ENCODE results near the gene TMEM63C.

TMEM63C gene

DNA sequence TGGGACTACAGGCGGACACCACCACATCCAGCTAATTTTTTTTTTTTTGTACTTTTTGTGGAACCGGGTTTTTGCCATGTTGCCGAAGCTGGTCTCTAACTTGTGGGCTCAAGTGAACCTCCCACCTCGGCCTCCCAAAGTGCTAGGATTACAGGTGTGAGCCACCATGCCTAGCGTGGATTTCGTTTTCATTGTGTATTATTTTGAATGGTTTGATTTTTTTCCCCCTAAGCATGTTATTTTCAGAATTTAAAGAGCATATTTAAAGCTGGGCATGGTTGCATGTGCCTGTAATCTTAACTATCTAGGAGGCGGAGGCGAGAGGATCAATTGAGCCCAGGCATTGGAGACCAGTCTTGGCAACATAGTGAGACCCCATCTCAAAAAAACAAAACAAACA, 13.1 kb downstream of the TMEM63C start:
- Histone ChIP-seq H3K9me3 (ENCODE audit: control insufficient read depth in 5 of 5, low read length in 5 of 5) (no peaks in the 10 kb centered on the region), H3K4me3 (ENCODE audit: low read depth in 1 of 5, low read length in 5 of 5) (no peak overlapping the region), H3K9ac (ENCODE audit: low read length in 5 of 5) (no peak overlapping the region), H3K36me3 (ENCODE audit: control insufficient read depth in 5 of 5, insufficient read depth in 5 of 5, low read length in 5 of 5) (no peaks in the 10 kb centered on the region), H3K27ac (ENCODE audit: low read depth, low read length) (no peak overlapping the region), H3K27me3 (ENCODE audit: control insufficient read depth in 5 of 5, insufficient read depth in 4 of 5, low read length in 5 of 5) (peaks cover 7 to 17% (median 10%) of the 10 kb centered on the region in 5 donors), H3K4me1 (ENCODE audit: control insufficient read depth in 5 of 5, insufficient read depth in 5 of 5, low read length in 5 of 5) (no peaks in the 10 kb centered on the region)

DNA sequence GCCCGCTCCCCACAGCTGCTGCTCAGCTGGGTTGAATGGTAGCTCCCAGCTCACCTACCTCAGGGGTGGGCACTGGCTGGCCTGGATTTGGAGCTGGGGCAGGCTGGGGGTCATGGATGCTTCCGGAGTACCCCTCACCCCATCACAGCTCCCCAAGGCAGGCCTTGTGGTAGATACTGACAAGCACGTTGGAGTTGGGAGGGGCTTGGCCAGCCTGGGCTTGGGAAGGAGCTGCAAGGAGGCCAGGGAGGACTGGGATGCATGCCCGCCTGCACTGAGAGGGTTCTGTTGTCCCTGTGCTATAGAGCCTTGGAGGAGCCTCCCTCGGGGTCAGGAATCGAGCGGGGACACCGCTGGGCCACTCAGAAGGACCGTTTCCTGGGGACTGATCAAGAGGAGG, 14.2 kb downstream of the TMEM63C start:
- Histone ChIP-seq H3K36me3 (ENCODE audit: control insufficient read depth in 5 of 5, insufficient read depth in 5 of 5, low read length in 5 of 5) (no peaks in the 10 kb centered on the region), H3K4me3 (ENCODE audit: low read depth in 1 of 5, low read length in 5 of 5) (no peak overlapping the region), H3K27me3 (ENCODE audit: control insufficient read depth in 5 of 5, insufficient read depth in 4 of 5, low read length in 5 of 5) (peaks cover 9 to 25% (median 17%) of the 10 kb centered on the region in 5 donors), H3K9me3 (ENCODE audit: control insufficient read depth in 5 of 5, low read length in 5 of 5) (no peaks in the 10 kb centered on the region), H3K9ac (ENCODE audit: low read length in 5 of 5) (no peak overlapping the region), H3K4me1 (ENCODE audit: control insufficient read depth in 5 of 5, insufficient read depth in 5 of 5, low read length in 5 of 5) (no peaks in the 10 kb centered on the region), H3K27ac (ENCODE audit: low read depth, low read length) (no peak overlapping the region)

DNA sequence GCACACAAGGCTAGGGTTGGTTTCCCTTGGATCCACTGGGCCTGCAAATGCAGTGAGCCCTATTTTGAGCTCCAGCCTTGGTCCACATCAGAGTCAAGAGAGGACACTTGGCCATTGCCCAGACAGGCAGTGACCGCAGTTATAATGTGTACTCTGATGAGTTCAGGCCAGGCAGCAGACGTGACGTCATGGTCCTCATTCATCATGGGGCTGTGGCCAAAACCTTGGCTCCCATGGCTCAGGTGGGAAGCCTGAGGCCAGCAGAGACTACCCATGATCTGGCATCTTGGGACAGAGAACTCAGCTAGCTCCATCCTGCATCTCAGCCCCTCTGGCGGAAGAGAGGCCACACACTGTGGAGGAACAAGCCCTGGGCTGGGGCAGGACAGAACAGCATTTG, 16.4 kb downstream of the TMEM63C start:
- Histone ChIP-seq H3K27ac (ENCODE audit: low read depth, low read length) (no peak overlapping the region), H3K36me3 (ENCODE audit: control insufficient read depth in 5 of 5, insufficient read depth in 5 of 5, low read length in 5 of 5) (no peaks in the 10 kb centered on the region), H3K27me3 (ENCODE audit: control insufficient read depth in 5 of 5, insufficient read depth in 4 of 5, low read length in 5 of 5) (peaks cover 9 to 35% (median 23%) of the 10 kb centered on the region in 5 donors), H3K4me1 (ENCODE audit: control insufficient read depth in 5 of 5, insufficient read depth in 5 of 5, low read length in 5 of 5) (no peaks in the 10 kb centered on the region), H3K9me3 (ENCODE audit: control insufficient read depth in 5 of 5, low read length in 5 of 5) (no peaks in the 10 kb centered on the region), H3K9ac (ENCODE audit: low read length in 5 of 5) (no peak overlapping the region), H3K4me3 (ENCODE audit: low read depth in 1 of 5, low read length in 5 of 5) (no peak overlapping the region)

DNA sequence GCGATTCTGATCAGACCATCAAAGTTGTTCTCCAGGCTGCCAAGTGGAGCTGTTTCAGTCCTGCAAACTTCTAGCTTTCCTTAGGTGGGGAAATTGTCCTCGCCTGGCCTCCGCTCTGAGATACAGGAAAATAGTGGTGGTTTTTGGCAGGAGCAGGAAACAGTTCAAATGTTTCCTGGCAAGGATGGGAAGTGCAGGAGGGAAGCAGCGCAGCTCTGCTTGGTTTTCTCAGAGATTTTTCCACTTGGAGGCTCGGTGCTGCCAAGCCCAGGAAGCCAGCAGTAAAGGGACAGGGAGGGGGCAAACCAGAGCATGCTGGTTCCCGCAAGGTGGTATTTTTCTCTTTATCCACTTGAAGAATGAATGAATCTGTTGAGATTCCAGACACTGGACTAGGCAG, 17.0 kb downstream of the TMEM63C start:
- H3K9ac ChIP-seq (ENCODE audit: low read length in 5 of 5): no peak overlapping the region
- H3K9me3 ChIP-seq (ENCODE audit: control insufficient read depth in 5 of 5, low read length in 5 of 5): no peaks in the 10 kb centered on the region
- H3K4me1 ChIP-seq (ENCODE audit: control insufficient read depth in 5 of 5, insufficient read depth in 5 of 5, low read length in 5 of 5): no peaks in the 10 kb centered on the region
- H3K36me3 ChIP-seq (ENCODE audit: control insufficient read depth in 5 of 5, insufficient read depth in 5 of 5, low read length in 5 of 5): no peaks in the 10 kb centered on the region
- no peak overlapping the region for H3K4me3 ChIP-seq (ENCODE audit: low read depth in 1 of 5, low read length in 5 of 5)
- no peak overlapping the region for H3K27ac ChIP-seq (ENCODE audit: low read depth, low read length)
- H3K27me3 ChIP-seq (ENCODE audit: control insufficient read depth in 5 of 5, insufficient read depth in 4 of 5, low read length in 5 of 5): peaks cover 9 to 38% (median 23%) of the 10 kb centered on the region in 5 donors

DNA sequence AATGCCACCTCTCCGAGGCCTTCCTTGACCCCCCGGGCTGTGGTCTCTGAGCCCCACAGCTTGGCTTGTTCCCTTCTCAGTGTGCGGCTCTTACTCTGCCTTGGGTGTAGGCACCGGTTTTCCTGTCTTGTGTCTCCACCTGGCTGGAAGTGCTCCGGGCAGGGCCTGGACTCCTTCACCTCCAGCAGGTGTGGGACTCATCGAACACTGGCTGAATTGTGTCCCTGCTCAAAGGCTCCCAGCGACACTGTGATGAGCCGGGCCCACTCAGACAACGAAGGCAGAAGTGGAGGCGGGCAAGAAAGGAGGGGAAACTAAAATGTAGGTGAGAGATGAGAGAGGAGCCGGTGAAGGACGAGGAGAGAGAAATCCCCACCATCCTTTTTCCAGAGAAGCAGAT, 18.0 kb downstream of the TMEM63C start:
- H3K36me3 ChIP-seq (ENCODE audit: control insufficient read depth in 5 of 5, insufficient read depth in 5 of 5, low read length in 5 of 5): no peaks in the 10 kb centered on the region
- no peaks in the 10 kb centered on the region for H3K4me1 ChIP-seq (ENCODE audit: control insufficient read depth in 5 of 5, insufficient read depth in 5 of 5, low read length in 5 of 5)
- H3K27me3 ChIP-seq (ENCODE audit: control insufficient read depth in 5 of 5, insufficient read depth in 4 of 5, low read length in 5 of 5): peaks cover 9 to 42% (median 23%) of the 10 kb centered on the region in 5 donors
- no peak overlapping the region for H3K27ac ChIP-seq (ENCODE audit: low read depth, low read length)
- H3K9ac ChIP-seq (ENCODE audit: low read length in 5 of 5): no peak overlapping the region
- H3K4me3 ChIP-seq (ENCODE audit: low read depth in 1 of 5, low read length in 5 of 5): no peak overlapping the region
- H3K9me3 ChIP-seq (ENCODE audit: control insufficient read depth in 5 of 5, low read length in 5 of 5): no peaks in the 10 kb centered on the region

DNA sequence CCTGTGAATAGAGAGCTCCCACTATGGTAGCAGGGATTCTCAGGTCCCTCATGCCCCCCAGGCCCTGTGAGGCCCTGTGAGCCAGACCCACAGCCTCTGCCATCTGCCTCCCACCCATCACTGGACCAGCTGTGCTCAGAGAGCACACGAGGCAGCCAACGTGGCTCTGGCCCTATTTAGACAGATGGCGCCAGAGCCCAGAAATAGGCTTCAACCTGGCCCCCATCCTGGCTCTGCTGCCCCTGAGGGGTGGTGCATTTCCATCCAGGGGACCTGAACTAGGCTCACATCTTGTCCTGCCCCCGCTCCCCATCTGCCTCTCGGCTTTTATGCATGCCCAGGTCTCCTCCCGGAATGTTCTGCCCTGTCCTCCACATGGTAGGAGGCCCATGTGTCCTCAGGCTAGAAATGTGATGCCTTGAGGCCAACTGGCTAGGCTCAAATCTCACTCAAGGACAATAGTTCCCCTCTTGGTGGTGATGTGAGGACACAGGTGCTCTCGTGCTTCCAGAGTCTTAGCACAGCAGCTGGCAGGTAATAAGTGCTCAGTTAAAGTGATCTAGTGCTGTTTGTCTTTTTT, 18.9 kb downstream of the TMEM63C start:
- no peaks in the 10 kb centered on the region for H3K36me3 ChIP-seq (ENCODE audit: control insufficient read depth in 5 of 5, insufficient read depth in 5 of 5, low read length in 5 of 5)
- peaks cover 9 to 44% (median 22%) of the 10 kb centered on the region in 5 donors for H3K27me3 ChIP-seq (ENCODE audit: control insufficient read depth in 5 of 5, insufficient read depth in 4 of 5, low read length in 5 of 5)
- no peak overlapping the region for H3K27ac ChIP-seq (ENCODE audit: low read depth, low read length)
- H3K4me1 ChIP-seq (ENCODE audit: control insufficient read depth in 5 of 5, insufficient read depth in 5 of 5, low read length in 5 of 5): no peaks in the 10 kb centered on the region
- H3K9ac ChIP-seq (ENCODE audit: low read length in 5 of 5): no peak overlapping the region
- H3K4me3 ChIP-seq (ENCODE audit: low read depth in 1 of 5, low read length in 5 of 5): no peak overlapping the region
- no peaks in the 10 kb centered on the region for H3K9me3 ChIP-seq (ENCODE audit: control insufficient read depth in 5 of 5, low read length in 5 of 5)

DNA sequence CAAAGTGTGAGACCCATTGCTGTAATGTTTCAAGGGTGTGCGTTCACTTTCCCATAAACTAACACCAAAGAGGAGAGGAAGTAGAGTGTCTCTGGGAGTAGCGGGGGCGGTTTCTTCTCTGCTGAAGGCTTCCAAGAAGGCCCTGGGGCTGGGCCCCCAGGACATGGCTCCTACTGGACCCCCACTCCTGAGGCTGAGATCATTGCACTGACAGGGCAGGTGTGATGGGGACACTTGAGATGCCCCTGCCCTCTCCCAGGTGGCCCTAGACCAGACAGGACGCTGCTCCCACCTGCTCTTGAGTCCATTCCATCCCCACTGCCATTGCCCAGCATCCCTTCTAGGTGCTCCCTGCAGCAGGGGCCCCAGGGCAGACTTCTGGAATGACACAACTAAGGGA, 20.1 kb downstream of the TMEM63C start:
- Histone ChIP-seq H3K9me3 (ENCODE audit: control insufficient read depth in 5 of 5, low read length in 5 of 5) (no peaks in the 10 kb centered on the region), H3K27ac (ENCODE audit: low read depth, low read length) (no peak overlapping the region), H3K36me3 (ENCODE audit: control insufficient read depth in 5 of 5, insufficient read depth in 5 of 5, low read length in 5 of 5) (no peaks in the 10 kb centered on the region), H3K4me3 (ENCODE audit: low read depth in 1 of 5, low read length in 5 of 5) (no peak overlapping the region), H3K27me3 (ENCODE audit: control insufficient read depth in 5 of 5, insufficient read depth in 4 of 5, low read length in 5 of 5) (peaks cover 4 to 41% (median 12%) of the 10 kb centered on the region in 5 donors), H3K4me1 (ENCODE audit: control insufficient read depth in 5 of 5, insufficient read depth in 5 of 5, low read length in 5 of 5) (no peaks in the 10 kb centered on the region), H3K9ac (ENCODE audit: low read length in 5 of 5) (no peak overlapping the region)

DNA sequence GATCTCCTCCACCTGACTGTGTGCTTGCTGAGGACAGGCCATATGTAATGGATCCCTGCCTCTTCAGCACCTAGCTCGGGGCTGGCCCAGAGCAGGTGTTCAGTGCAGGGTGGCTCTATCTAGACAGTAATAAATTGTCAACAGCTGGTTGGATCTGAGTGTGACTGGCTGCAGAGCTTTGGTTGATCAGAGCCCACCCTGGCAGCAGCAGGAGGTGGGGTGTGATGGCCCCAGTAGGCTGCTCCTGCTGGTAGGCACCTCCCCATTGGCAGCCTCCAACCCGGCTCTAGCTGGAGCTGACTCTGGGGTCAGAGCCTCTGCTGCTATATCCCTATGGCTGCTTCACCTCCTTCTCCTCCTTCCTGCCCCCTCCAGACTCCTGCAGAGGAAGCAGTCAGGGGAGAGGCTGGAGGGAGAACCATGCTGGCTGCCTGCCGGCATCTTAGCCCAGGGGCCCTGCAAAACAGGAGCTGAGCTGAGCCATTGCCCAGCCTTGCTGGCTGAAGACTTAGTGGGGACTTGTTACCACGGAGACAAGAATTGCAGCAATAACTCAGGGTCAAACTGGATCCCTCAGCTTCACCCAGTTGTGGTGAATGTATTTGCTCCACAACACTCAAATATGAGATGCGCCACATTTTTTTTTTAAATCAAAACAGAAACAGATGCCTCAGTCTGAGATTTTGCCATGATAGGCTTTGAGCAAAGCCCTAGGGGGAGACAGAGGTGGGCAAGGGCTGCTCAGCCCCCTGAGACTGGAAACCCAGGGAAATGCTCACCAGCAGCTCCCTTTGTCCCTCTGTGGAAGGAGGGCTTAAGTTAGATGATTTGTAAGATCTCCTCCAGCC, 22.2 kb downstream of the TMEM63C start:
- Histone ChIP-seq H3K9ac (ENCODE audit: low read length in 5 of 5) (no peak overlapping the region), H3K4me3 (ENCODE audit: low read depth in 1 of 5, low read length in 5 of 5) (no peak overlapping the region), H3K27me3 (ENCODE audit: control insufficient read depth in 5 of 5, insufficient read depth in 4 of 5, low read length in 5 of 5) (peaks cover 4 to 35% (median 12%) of the 10 kb centered on the region in 5 donors), H3K9me3 (ENCODE audit: control insufficient read depth in 5 of 5, low read length in 5 of 5) (no peaks in the 10 kb centered on the region), H3K36me3 (ENCODE audit: control insufficient read depth in 5 of 5, insufficient read depth in 5 of 5, low read length in 5 of 5) (no peaks in the 10 kb centered on the region), H3K27ac (ENCODE audit: low read depth, low read length) (no peak overlapping the region), H3K4me1 (ENCODE audit: control insufficient read depth in 5 of 5, insufficient read depth in 5 of 5, low read length in 5 of 5) (no peaks in the 10 kb centered on the region)

DNA sequence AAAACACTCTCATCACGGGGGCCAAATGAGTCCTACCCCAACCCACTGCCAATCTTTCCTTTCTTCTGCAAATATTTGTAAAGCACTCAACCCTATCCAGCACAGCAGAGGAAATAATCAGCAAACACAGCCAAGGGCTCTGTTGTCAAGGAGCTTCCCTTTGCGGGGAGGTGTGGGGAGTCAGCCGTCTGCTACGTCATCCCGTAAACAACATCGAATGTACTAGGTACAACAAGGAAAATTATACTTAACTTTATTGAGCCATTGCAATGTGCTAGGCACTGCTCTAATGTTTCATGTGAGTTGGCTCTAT, 22.8 kb downstream of the TMEM63C start:
- no peaks in the 10 kb centered on the region for H3K9me3 ChIP-seq (ENCODE audit: control insufficient read depth in 5 of 5, low read length in 5 of 5)
- no peak overlapping the region for H3K4me3 ChIP-seq (ENCODE audit: low read depth in 1 of 5, low read length in 5 of 5)

DNA sequence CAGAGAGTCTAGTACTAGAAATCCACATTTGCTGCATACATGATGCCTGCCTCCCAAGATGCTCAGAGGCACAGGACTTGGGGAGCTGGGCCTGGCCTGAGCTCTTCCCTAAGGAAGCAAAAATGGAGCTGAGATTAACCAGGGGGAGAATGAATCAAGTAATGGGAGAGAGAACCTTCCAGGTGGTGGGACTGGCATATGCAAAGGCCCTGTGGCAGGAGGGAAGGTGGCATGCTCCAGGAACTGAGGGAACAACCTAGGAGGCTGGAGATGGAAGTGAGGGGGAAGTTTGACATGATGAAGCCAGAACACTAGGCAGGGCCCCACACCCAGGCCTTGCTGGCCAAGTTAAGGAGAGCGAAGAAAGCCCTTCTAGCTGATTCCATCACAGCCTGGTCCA, 23.3 kb downstream of the TMEM63C start:
- H3K4me1 ChIP-seq (ENCODE audit: control insufficient read depth in 5 of 5, insufficient read depth in 5 of 5, low read length in 5 of 5): no peaks in the 10 kb centered on the region
- H3K27ac ChIP-seq (ENCODE audit: low read depth, low read length): no peak overlapping the region
- no peak overlapping the region for H3K4me3 ChIP-seq (ENCODE audit: low read depth in 1 of 5, low read length in 5 of 5)
- peaks cover 0 to 31% (median 12%) of the 10 kb centered on the region in 5 donors for H3K27me3 ChIP-seq (ENCODE audit: control insufficient read depth in 5 of 5, insufficient read depth in 4 of 5, low read length in 5 of 5)
- H3K9me3 ChIP-seq (ENCODE audit: control insufficient read depth in 5 of 5, low read length in 5 of 5): no peaks in the 10 kb centered on the region
- H3K36me3 ChIP-seq (ENCODE audit: control insufficient read depth in 5 of 5, insufficient read depth in 5 of 5, low read length in 5 of 5): no peaks in the 10 kb centered on the region
- H3K9ac ChIP-seq (ENCODE audit: low read length in 5 of 5): no peak overlapping the region

More for the DNA sequence above, 22.8 kb downstream of the TMEM63C start:
- Histone ChIP-seq H3K27me3 (ENCODE audit: control insufficient read depth in 5 of 5, insufficient read depth in 4 of 5, low read length in 5 of 5) (peaks cover 1 to 31% (median 12%) of the 10 kb centered on the region in 5 donors), H3K27ac (ENCODE audit: low read depth, low read length) (no peak overlapping the region), H3K9ac (ENCODE audit: low read length in 5 of 5) (no peak overlapping the region), H3K36me3 (ENCODE audit: control insufficient read depth in 5 of 5, insufficient read depth in 5 of 5, low read length in 5 of 5) (no peaks in the 10 kb centered on the region), H3K4me1 (ENCODE audit: control insufficient read depth in 5 of 5, insufficient read depth in 5 of 5, low read length in 5 of 5) (no peaks in the 10 kb centered on the region)
